Transverse colon (tissue), 4 donors: Measurements from ENCODE around the gene F11R. TPM values are rescaled to one million over a fixed set of nuclear protein-coding genes. Genes with fewer than 3 reads are reported as not detected.

Experiments used
- DNase-seq: peaks from one replicate; pipeline ENCODE4 v3.0.0-alpha.2; 2019
- H3K27ac ChIP-seq, 4 donors: fragments of 200-600 bp; sonication (generic); 2 replicates each; pipeline ENCODE4 v1.5.1; 2016 to 2018; ENCODE audit warnings: inconsistent platforms in 4 of 4
- H3K27me3 ChIP-seq: fragments of 200-600 bp; sonication (generic); 2 replicates; pipeline ENCODE4 v1.5.1; 2017; ENCODE audit warnings: inconsistent platforms
- H3K36me3 ChIP-seq, 4 donors: fragments of 200-600 bp; sonication (generic); 2 replicates each; pipeline ENCODE4 v1.5.1; 2017 to 2019; ENCODE audit warnings: inconsistent platforms in 4 of 4
- H3K4me1 ChIP-seq, 4 donors: fragments of 200-600 bp; sonication (generic); 2 replicates each; pipeline ENCODE4 v1.5.1; 2017 to 2020; ENCODE audit warnings: inconsistent platforms in 4 of 4
- H3K4me3 ChIP-seq, 4 donors: fragments of 200-600 bp; sonication (generic); 1 replicate in 1 of 4; 2 replicates in 3 of 4; pipeline versions ENCODE4 v1.5.1 to v1.6.1; 2017 to 2019; ENCODE audit warnings: inconsistent platforms in 4 of 4
- H3K9me3 ChIP-seq, 2 donors: fragments of 200-600 bp; sonication (generic); 2 replicates each; pipeline ENCODE4 v1.5.1; 2017 to 2019; ENCODE audit warnings: inconsistent platforms in 2 of 2
- CTCF ChIP-seq, 5 experiments: fragments of 200-600 bp in 3 of 5; fragments of 450-650 bp in 2 of 5; sonication (generic) in 3 of 5; IDR thresholded peaks; 1 replicate in 2 of 5; 2 replicates in 3 of 5; pipeline ENCODE4 v1.5.1; 2016 to 2017; ENCODE audit warnings: antibody characterized with exemption in 5 of 5, inconsistent platforms in 3 of 5, mild to moderate bottlenecking in 2 of 5, moderate library complexity in 1 of 5
- EP300 ChIP-seq: sonication (generic); formaldehyde crosslinking; IDR thresholded peaks from one replicate; pipeline ENCODE4 v1.6.1; 2017; ENCODE audit warnings: antibody characterized with exemption, low read depth
- POLR2A ChIP-seq: fragments of 450-650 bp; IDR thresholded peaks from one replicate; pipeline ENCODE4 v1.6.1; 2016; ENCODE audit warnings: antibody characterized with exemption, mild to moderate bottlenecking, moderate library complexity
- POLR2AphosphoS5 ChIP-seq, 3 donors: sonication (generic); formaldehyde crosslinking; IDR thresholded peaks; one replicate each; pipeline ENCODE4 v1.6.1; 2016; ENCODE audit warnings: antibody characterized with exemption in 3 of 3
- WGBS, 2 donors: methylation state at CpG; one replicate each; pipeline ENCODE4 v1.1.5; 2018; ENCODE audit warnings: low coverage in 1 of 2; 5-methylcytosine and 5-hydroxymethylcytosine counted together
- in situ Hi-C, 4 donors: fragments of 200-750 bp; cut with MboI; loops; one replicate each; pipeline versions ENCODE4 v1.15.0 to v1.15.1; 2017; ENCODE audit warnings: low sequenced_read_pairs in 3 of 4, low pct_ligation_motif_present in 1 of 4, low pct_unique_long_range_greater_than_20kb in 1 of 4
- intact Hi-C: fragments of 100-400 bp; cut with DNase I; formaldehyde crosslinking; loops from one replicate; pipeline ENCODE4 v1.15.1; 2023; ENCODE audit warnings: low total_unique reads
- total RNA-seq, 4 donors: library from RNA; depleted of rRNA; stranded (reverse); fragments of >200 nt; gene quantifications; one replicate each; pipeline ENCODE4 v1.1.0, GENCODE V29; 2016

The F11R gene
- total RNA-seq, 4 donors from 2014 or later: 91.7 to 126 (median 105) TPM

GRCh38 chr1:161039154-161039545 lies 18.2 kb upstream of the F11R start:
- TF ChIP-seq POLR2AphosphoS5 (IDR thresholded peaks at IDR 0.05) (no peak), CTCF (IDR thresholded peaks at IDR 0.05) (peak in 1 of 5 experiments; percentile 17)
- H3K9me3 ChIP-seq: no peaks in the 10 kb centered on the region
- 0% methylated on average over 3 of the region's 3 CpGs; no CpG with 5 or more reads in 1 of the 2 donors for WGBS, 2 donors
- in situ Hi-C loops (no loop called here), intact Hi-C loops (no loop called here)
- no peaks in the 10 kb centered on the region for H3K27me3 ChIP-seq
- H3K27ac ChIP-seq: peak overlapping the region; percentile 84 to 92 (median 86)
- peaks cover 3 to 30% (median 25%) of the 10 kb centered on the region in 4 donors for H3K4me1 ChIP-seq
- H3K4me3 ChIP-seq: peak overlapping the region in 3 of 4 donors; percentile 44 to 74 (median 53)
- DNase-seq: no peak
- H3K36me3 ChIP-seq: peaks cover 0 to 27% (median 6%) of the 10 kb centered on the region in 4 donors

- TF ChIP-seq POLR2AphosphoS5 (IDR thresholded peaks at IDR 0.05): peak; percentile 55 to 91 (median 82)
- TF ChIP-seq POLR2A: peak; percentile 86
- TF ChIP-seq CTCF (IDR thresholded peaks at IDR 0.05): no peak
- no peak for TF ChIP-seq EP300
- WGBS, 2 donors: 26% methylated on average over 53 of the region's 54 CpGs; no CpG with 5 or more reads in 1 of the 2 donors
- in situ Hi-C loops (no loop called here), intact Hi-C loops (no loop called here)
- Histone ChIP-seq H3K4me1 (peaks cover 0 to 26% (median 21%) of the 10 kb centered on the region in 4 donors), H3K27me3 (no peaks in the 10 kb centered on the region), H3K27ac (peak within 1 kb of the TSS; percentile 84 to 92 (median 86)), H3K9me3 (no peaks in the 10 kb centered on the region), H3K36me3 (peaks cover 0 to 27% (median 6%) of the 10 kb centered on the region in 4 donors), H3K4me3 (peak within 1 kb of the TSS; percentile 41 to 74 (median 48))
- DNase-seq: peak; percentile 90
These were observed 17.7 kb upstream of the F11R start, which contains the start of gene TSTD1 for GRCh38 chr1:161038523-161039153. Gene TSTD1, minus strand, starts transcription at chr1:161038964. Its CDS starts 75 bp downstream, at chr1:161038889.

- WGBS, 2 donors: 32 to 40% methylated on average over 4 to 20 of the region's 21 CpGs
These were observed 16.9 kb upstream of the F11R start for GRCh38 chr1:161037661-161038522.

More at GRCh38 chr1:161037661-161038522, 16.9 kb upstream of the F11R start:
- Histone ChIP-seq H3K27ac (peak overlapping the region; percentile 84 to 92 (median 86)), H3K4me1 (peaks cover 0 to 26% (median 21%) of the 10 kb centered on the region in 4 donors), H3K9me3 (no peaks in the 10 kb centered on the region), H3K36me3 (peaks cover 0 to 25% (median 6%) of the 10 kb centered on the region in 4 donors), H3K27me3 (no peaks in the 10 kb centered on the region), H3K4me3 (peak overlapping the region; percentile 41 to 74 (median 48))
- in situ Hi-C loops (no loop called here), intact Hi-C loops (no loop called here)
- peak; percentile 61 for DNase-seq
- TF ChIP-seq POLR2A: no peak
- no peak for TF ChIP-seq POLR2AphosphoS5 (IDR thresholded peaks at IDR 0.05)
- no peak for TF ChIP-seq CTCF (IDR thresholded peaks at IDR 0.05)
- no peak for TF ChIP-seq EP300
